HFF-Myc (cell line): Measurements from ENCODE around the gene TBCK.
"Not testable (repeated sequence)": the region's sequence is repeated elsewhere in the genome, so short reads cannot be mapped to it uniquely, and the experiment has no call there.

Experiments used
- DNase-seq: peaks from one replicate; pipeline ENCODE4 v3.0.0-alpha.2; 2011; ENCODE audit warnings: low read depth; ENCODE audit errors: extremely low read depth
- H3K4me3 ChIP-seq: replicated peaks from 2 replicates; pipeline ENCODE4 v1.5.1; 2011; ENCODE audit warnings: low read depth, mild to moderate bottlenecking, control low read depth, low read length
- TF ChIP-seq, protein P1 (sequence below): IDR thresholded peaks from 2 replicates; pipeline ENCODE4 v1.5.1; 2012; ENCODE audit warnings: mild to moderate bottlenecking, low read depth, low read length, control low read depth; ENCODE audit errors: missing control alignments

Gene TBCK

DNA sequence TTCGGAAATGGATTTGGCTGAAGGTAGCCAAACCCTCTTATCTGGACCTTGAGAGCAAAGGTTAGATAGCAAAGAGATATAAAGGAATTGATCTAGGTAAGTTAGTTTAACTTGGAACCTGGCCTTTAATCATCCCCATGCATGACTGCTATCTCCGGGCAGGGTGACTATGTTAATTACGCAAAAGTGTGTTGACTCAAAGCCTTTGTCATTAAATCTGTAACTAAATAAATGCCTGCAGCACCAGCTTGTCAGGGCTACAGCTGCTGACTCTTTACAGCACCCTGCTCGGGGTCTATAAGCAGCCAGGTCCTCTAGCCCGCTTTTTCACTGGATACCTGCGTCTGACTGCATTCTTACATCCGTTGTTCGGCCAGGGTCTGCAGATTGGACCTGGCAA, 201.7 kb downstream of the TBCK start:
- no peak overlapping the region for H3K4me3 ChIP-seq
- no peak for DNase-seq
- TF ChIP-seq, protein P1, sequence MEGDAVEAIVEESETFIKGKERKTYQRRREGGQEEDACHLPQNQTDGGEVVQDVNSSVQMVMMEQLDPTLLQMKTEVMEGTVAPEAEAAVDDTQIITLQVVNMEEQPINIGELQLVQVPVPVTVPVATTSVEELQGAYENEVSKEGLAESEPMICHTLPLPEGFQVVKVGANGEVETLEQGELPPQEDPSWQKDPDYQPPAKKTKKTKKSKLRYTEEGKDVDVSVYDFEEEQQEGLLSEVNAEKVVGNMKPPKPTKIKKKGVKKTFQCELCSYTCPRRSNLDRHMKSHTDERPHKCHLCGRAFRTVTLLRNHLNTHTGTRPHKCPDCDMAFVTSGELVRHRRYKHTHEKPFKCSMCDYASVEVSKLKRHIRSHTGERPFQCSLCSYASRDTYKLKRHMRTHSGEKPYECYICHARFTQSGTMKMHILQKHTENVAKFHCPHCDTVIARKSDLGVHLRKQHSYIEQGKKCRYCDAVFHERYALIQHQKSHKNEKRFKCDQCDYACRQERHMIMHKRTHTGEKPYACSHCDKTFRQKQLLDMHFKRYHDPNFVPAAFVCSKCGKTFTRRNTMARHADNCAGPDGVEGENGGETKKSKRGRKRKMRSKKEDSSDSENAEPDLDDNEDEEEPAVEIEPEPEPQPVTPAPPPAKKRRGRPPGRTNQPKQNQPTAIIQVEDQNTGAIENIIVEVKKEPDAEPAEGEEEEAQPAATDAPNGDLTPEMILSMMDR = no peak

DNA sequence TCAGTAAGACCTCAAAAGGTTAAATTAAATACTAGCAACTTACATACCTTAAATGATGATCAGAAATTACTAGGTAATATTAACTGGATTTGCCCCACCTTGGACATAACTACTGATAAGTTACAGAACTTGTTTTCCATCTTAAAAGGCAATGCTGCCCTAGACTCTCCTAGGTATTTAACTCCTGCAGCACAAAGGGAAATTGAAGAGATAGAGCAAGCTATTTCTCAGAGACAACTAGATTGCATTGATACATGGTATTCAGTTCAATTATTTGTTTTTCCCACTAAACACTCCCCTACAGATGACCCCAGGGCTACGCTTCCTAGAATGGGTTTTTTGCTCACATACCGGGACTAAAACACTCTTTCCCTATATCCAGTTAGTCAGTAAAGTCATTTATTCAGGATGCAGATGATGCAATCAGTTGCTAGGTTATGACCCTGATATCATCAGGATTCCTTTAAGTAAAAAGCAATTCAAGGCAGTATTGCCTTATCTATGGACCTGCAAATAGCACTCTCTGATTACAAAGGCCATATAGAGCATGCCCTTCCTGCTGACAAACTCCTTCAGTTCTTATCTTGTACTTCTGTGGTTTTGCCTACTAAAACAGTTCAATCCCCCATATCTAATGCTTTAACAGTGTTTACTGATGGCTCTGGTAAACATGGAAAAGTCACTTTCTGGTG, 204.1 kb downstream of the TBCK start:
- DNase-seq, H3K4me3 ChIP-seq: not testable (repeated sequence)

DNA sequence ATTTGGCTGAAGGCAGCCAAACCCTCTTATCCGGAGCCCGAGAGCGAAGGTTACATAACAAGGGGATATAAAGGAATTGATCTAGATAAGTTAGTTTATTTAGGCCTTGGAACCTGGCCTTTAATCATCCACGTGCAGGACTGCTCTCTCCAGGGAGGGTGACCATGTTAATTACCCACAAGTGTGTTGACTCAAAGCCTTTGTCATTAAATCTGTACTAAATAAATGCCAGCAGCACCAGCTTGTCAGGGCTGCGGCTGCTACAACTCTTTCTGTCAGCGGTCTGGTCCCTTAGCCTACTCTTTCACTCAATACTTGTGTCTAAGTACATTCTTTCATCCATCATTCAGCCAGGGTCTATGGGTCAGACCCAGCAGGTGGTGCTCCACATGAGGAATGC, 206.1 kb downstream of the TBCK start:
- TF ChIP-seq, protein P1 = no peak
- H3K4me3 ChIP-seq = no peak overlapping the region
- DNase-seq = no peak

DNA sequence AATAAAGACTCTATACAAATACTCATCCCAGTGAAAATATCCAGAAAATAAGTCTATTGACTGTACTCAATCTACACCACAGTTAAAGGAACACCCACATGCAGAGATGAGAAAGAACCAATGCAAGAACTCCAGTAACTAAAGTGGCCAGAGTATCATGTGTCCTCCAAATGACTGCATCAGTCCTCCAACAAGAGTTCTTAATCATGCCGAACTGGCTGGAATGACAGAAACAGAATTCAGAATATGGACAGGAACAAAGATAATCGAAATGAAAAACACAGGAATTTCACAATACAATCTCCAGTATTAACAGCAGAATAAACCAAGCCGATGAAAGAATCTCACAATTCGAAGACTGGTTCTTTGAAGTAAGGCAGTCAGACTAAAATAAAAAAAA, 210.3 kb downstream of the TBCK start:
- DNase-seq = no peak
- no peak overlapping the region for H3K4me3 ChIP-seq
- TF ChIP-seq, protein P1 = no peak

DNA sequence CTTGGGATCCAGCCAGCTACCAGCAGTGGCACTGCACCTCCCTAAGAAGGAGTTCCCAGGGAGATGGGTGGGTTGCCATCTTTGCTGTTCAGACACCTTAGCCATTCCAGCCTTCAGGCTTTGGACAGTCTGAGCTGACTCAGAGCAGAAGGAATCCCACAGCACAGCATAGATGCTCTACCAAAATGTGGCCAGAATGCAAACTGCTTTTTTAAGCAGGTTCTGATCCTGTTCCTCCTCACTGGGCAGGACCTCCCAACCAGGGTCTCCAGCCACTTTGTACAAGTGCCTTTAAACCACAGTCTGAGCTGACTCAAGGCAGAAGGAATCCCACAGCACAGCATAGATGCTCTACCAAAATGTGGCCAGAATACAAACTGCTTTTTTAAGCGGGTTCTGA, 211.7 kb downstream of the TBCK start:
- TF ChIP-seq, protein P1 = no peak
- H3K4me3 ChIP-seq = no peak overlapping the region
- DNase-seq = no peak

DNA sequence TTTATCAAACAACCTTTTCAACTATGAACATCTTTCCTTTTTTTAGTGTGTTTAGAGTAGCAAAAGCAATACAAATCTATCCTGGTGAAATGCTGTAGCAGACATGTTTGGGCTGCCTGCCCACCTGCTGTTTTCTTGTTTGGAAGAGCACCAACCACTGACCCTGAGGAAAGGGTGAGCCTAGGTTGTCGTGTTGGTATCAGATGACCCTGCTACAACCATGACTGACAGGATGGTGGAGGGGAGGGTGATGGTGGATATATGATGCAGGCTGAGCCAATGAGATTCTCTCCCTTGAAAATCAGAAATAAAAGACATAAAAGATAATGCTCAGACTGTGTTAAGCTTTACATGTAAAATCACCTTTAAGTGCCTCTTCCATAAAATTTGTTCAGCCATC, 219.6 kb downstream of the TBCK start:
- DNase-seq = no peak
- no peak overlapping the region for H3K4me3 ChIP-seq
- TF ChIP-seq, protein P1 = no peak

DNA sequence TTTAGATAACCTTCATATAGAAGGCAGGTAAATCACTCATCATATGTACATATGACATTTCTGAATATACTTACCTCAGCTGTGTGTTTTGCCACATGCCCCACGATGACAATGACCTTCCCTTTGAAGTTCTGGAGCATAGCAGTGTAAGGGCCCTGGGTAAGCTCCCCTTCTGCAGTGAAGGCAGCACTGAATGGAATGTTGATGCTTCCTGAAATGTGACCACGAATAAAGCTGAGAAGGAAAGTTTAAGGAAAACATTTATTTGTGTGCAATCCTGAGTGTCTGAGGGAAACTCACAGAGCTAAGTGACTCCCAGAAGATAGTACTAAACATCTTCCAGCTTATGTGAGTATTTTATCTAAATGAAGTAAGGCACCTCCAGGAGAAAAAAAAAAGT, 220.6 kb downstream of the TBCK start:
- no peak for DNase-seq
- H3K4me3 ChIP-seq = no peak overlapping the region
- TF ChIP-seq, protein P1 = no peak
